IPS DF 6.9 (cell line): Measurements from ENCODE around the gene CRISPLD2.

Experiments
- DNase-seq: peaks from one replicate; pipeline ENCODE4 v3.0.0-alpha.2; 2013; ENCODE audit warnings: low read depth, low spot score
- H3K27ac ChIP-seq: one replicate; pipeline ENCODE4 v1.5.1; 2013; ENCODE audit warnings: low read length, control low read depth
- H3K27me3 ChIP-seq: 2 replicates; pipeline ENCODE4 v1.6.1; 2013; ENCODE audit warnings: mild to moderate bottlenecking, low read length; ENCODE audit not compliant: control insufficient read depth, insufficient read depth
- H3K36me3 ChIP-seq: 2 replicates; pipeline ENCODE4 v1.6.1; 2013; ENCODE audit warnings: low read length; ENCODE audit not compliant: control insufficient read depth, insufficient read depth
- H3K4me1 ChIP-seq: 2 replicates; pipeline ENCODE4 v1.6.1; 2013; ENCODE audit warnings: low read length; ENCODE audit not compliant: control insufficient read depth, insufficient read depth
- H3K4me3 ChIP-seq: 2 replicates; pipeline ENCODE4 v1.5.1; 2013; ENCODE audit warnings: mild to moderate bottlenecking, low read length
- H3K9me3 ChIP-seq: 2 replicates; pipeline ENCODE4 v1.6.1; 2013; ENCODE audit warnings: low read length, inconsistent platforms; ENCODE audit not compliant: control insufficient read depth, insufficient read depth
- WGBS: extraction: QIAGEN DNeasy Blood & Tissue Kit; methylation state at CpG from one replicate; pipeline ENCODE4 v1.1.7; 2013; ENCODE audit warnings: mixed read lengths, missing lambda C conversion rate; ENCODE audit not compliant: insufficient read length, insufficient coverage; 5-methylcytosine and 5-hydroxymethylcytosine counted together

Gene CRISPLD2

DNA sequence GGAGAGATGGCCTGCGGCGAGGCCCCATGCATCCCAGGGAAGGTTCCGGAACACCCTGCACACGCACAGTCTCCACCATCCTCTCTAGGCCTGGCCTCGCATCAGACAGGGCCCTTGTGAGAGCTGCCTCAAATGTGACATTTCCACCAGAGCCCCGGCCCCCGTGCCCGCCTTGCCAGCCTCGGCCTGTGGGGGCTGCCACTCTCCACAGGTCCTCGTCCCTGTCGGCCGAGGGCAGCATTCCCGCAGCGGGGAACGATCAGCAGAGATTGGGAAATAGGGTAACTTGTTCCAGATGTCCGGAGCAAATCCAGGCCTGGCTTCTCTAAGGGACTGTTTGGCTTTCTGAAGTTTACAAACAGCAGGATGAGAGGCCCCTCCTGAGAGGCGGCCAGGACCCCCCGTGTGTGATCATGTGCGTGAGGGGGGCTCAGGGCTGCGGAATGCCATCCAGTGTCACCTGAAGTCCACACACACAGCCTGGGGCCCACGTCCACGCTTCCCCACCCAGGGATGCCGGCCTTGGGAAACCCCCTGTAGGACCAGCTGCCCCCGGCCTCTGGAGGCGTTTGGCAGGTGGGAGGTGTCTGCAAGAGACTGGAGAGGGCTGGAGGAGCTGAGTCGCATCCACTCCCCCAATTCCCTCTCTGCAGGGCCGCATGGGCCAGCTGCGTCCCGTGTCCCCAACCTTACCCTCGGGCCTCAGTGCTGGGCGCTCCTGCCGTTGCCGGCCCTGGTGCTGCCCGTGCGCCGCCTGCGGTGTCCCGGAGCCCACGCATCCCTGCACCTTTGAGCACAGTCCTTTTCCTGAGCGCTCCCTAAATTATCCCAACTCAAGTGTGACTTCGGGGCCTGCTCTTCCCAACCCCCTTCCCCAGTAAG is 121.1 kb downstream of the CRISPLD2 start:
- WGBS, result no CpG with 5 or more reads among the region's 41 CpGs

DNA sequence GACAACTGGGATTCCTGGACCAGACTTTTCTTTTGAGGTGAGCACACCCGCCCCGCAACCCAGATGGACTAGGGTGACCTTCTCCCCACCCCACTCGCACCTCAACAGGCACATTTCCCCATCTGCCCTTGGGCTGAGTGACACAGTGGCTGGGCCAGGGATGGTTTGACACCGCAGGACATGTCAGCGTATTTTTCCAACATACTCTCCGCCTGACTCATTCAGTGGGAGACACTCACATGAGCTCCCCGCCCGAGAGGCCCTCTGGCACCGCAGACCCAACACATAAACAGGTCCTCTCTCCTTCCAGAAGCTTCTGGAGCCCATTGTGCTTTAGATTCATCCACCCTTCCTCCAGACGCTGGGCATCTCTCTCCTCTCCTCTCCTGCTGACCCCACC is 122.1 kb downstream of the CRISPLD2 start:
- WGBS, result no CpG with 5 or more reads among the region's 10 CpGs
- H3K27ac ChIP-seq, result no peak overlapping the region

More for the DNA sequence above, 121.1 kb downstream of the CRISPLD2 start:
- no peaks in the 10 kb centered on the region for H3K9me3 ChIP-seq
- H3K4me1 ChIP-seq, result no peaks in the 10 kb centered on the region; the same call in 1 of the 2 replicates
- no peaks in the 10 kb centered on the region for H3K36me3 ChIP-seq
- no peak overlapping the region for H3K4me3 ChIP-seq
- DNase-seq, result no peak
- H3K27me3 ChIP-seq, result no peaks in the 10 kb centered on the region
- no peak overlapping the region for H3K27ac ChIP-seq

DNA sequence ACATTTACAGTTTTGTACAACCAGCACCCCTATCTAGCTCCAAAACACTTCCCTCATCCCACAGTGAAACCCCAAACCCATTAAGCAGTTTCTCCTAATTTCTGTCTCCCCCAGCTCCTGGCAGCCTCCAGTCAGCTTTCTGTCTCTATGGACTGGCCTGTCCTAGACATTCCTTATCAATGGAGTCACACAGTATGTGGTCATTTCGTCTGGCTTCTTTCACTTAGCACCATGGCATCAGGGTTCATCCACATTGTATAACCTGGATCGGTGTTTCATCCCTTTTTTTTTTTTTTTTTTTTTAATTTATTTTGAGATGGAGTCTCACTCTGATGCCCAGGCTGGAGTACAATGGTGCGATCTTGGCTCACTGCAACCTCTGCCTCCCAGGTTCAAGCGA is 123.0 kb downstream of the CRISPLD2 start:
- Histone ChIP-seq H3K4me3 (no peak overlapping the region), H3K27me3 (no peaks in the 10 kb centered on the region), H3K4me1 (no peaks in the 10 kb centered on the region; the same call in 1 of the 2 replicates), H3K27ac (no peak overlapping the region), H3K9me3 (no peaks in the 10 kb centered on the region), H3K36me3 (no peaks in the 10 kb centered on the region)
- no CpG with 5 or more reads among the region's 4 CpGs for WGBS
- no peak for DNase-seq

More for the DNA sequence above, 122.1 kb downstream of the CRISPLD2 start:
- no peaks in the 10 kb centered on the region; the same call in 1 of the 2 replicates for H3K4me1 ChIP-seq
- no peaks in the 10 kb centered on the region for H3K36me3 ChIP-seq
- no peak for DNase-seq
- no peaks in the 10 kb centered on the region for H3K9me3 ChIP-seq
- no peaks in the 10 kb centered on the region for H3K27me3 ChIP-seq
- H3K4me3 ChIP-seq, result no peak overlapping the region

DNA sequence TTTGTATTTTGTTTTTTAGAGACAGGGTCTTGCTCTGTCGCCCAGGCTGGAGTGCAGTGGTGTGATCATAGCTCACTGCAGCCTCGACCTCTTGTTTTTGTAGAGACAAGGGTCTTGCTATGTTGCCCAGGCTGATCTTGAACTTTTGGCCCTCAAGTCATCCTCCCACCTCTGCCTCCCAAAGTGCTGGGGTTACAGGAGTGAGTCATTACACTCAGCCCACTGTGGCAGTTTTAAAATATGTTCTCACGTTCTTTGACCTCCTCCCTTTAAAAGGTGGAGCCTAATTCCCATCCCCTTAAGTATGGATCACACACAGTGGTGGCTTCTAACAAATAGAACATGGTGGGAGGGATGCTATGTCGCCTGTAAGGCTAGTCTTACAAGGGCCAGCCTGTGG is 123.8 kb downstream of the CRISPLD2 start:
- Histone ChIP-seq H3K9me3 (no peaks in the 10 kb centered on the region), H3K27ac (no peak overlapping the region), H3K36me3 (no peaks in the 10 kb centered on the region), H3K4me1 (no peaks in the 10 kb centered on the region; the same call in 1 of the 2 replicates), H3K27me3 (no peaks in the 10 kb centered on the region), H3K4me3 (no peak overlapping the region)
- no CpG with 5 or more reads among the region's 4 CpGs for WGBS
- no peak for DNase-seq

DNA sequence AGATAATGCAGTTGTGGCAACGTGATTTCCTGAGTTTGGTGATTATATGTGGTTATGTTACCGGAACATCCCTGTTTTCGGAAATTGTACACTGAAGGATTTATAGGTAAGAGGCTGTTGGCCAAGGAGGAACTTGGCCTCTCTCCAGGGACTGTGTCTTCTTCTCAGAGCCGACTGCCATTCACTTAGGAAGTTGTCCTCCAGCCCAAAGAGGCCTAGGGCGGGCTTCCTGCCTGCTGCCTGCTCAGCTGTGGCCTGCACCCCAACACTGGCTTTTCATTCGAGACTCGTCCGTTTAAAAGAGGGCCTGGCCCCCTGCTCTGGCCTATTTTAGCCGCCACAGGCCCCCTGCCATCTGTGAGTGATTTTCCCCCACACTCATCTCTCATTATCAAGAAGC is 127.2 kb downstream of the CRISPLD2 start:
- DNase-seq, result no peak
- Histone ChIP-seq H3K9me3 (no peaks in the 10 kb centered on the region), H3K4me3 (no peak overlapping the region), H3K27me3 (no peaks in the 10 kb centered on the region), H3K36me3 (no peaks in the 10 kb centered on the region), H3K4me1 (no peaks in the 10 kb centered on the region; the same call in 1 of the 2 replicates), H3K27ac (no peak overlapping the region)
- no CpG with 5 or more reads among the region's 9 CpGs for WGBS

DNA sequence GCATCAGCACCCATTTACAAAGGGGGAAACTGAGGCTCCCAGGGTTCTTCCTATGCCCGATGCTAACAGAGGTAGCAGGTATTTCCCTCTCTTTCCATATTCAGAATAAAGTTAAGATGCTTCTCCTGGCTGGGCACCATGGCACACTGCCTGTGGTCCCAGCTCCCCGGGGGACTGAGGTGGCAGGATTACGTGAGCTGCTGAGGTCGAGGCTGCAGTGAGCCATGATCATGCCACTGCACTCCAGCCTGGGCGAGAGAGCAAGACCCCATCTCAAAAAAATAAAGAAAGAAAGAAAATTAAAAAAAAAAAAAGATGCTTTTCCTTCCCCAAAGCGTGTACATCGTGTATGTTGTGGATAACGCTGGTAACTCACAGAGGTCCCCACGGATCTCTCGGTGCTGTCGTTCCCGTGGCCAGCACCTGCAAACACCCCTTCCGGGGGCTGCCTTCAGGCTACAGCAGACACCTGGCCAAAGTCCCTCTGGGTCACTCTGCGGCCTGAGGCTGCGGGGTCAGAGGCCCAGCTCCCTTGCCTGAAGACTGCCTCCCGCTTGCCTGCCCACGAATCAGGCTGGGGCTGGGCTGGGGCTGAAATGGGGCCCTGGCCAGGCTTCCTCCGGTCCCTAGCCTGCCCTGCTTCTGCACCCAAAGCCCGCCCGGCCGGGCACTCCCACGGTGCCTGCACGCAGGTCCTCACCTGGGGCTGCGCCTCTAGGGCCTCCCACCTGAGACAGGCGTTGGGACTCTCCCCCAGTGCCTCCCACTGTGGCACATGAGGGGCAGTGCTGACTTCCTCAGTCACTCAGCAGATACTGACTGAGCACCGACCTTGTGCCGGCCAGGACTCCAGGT is 128.4 kb downstream of the CRISPLD2 start:
- H3K27me3 ChIP-seq, result no peaks in the 10 kb centered on the region
- DNase-seq, result no peak
- no CpG with 5 or more reads among the region's 27 CpGs for WGBS
- H3K27ac ChIP-seq, result no peak overlapping the region
- H3K4me1 ChIP-seq, result no peaks in the 10 kb centered on the region; the same call in 1 of the 2 replicates
- H3K9me3 ChIP-seq, result no peaks in the 10 kb centered on the region
- H3K4me3 ChIP-seq, result no peak overlapping the region
- no peaks in the 10 kb centered on the region for H3K36me3 ChIP-seq

DNA sequence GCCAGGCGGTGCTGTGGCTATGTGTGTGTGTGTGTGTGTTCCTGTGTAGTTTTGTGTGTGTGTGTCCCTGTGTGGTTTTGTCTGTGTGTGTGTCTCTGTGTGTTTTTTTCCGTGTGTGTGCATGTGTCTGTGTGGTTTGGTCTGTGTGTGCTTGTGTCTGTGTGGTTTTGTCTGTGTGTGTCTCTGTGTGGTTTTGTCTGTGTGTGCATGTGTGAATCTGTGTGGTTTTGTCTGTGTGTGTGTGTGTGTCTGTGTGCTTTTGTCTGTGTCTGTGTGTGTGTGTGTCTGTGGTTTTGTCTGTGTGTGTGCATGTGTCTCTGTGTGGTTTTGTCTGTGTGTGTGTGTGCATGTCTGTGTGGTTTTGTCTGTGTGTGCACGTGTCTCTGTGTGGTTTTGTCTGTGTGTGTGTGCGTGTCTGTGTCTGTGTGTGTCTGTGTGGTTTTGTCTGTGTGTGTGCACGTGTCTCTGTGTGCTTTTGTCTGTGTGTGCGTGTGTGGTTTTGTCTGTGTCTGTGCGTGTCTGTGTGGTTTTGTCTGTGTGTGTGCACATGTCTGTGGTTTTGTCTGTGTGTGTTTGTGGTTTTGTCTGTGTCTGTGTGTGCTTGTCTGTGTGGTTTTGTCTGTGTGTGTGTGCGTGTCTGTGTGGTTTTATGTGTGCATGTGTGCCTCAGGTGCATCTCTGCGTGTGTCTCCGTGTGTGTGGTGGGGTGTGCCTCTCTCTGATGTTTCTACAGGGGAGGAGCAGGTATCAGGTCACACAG is 129.2 kb downstream of the CRISPLD2 start:
- no CpG with 5 or more reads among the region's 10 CpGs for WGBS
- Histone ChIP-seq H3K27ac (no peak overlapping the region), H3K4me3 (no peak overlapping the region), H3K36me3 (no peaks in the 10 kb centered on the region), H3K27me3 (no peaks in the 10 kb centered on the region), H3K9me3 (no peaks in the 10 kb centered on the region), H3K4me1 (no peaks in the 10 kb centered on the region)
- DNase-seq, result no peak

DNA sequence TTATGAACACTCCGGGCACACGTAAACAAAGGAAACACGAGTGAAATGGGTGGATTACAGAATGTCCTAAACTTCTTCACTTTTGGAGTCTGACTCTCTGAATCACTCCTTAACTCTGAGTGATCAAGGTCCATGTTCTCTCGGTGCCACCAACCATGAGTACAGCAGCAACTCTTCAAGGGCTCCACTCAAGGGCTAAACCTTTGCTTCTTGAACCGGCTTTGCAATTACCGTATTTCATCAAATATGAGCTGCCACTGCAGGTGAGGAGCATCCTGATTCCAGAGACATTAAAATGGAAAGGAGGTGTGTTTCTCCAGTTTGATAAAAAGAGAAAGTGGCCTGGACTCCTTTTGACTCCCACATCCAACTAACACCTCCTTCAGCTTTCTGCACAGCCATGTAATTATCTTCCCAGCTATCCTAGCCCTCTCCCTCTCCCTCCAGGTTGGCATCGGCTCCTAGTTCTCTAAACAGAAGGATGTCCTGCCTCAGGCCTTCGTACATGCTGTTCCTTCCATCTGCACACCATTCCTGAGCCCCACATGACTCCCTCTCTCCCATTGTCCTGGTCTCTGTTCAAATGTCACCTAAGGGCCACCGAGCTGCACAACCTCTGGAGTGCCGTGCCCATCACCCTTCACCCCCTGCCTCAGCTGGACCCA is 130.1 kb downstream of the CRISPLD2 start:
- Histone ChIP-seq H3K36me3 (no peaks in the 10 kb centered on the region), H3K9me3 (no peaks in the 10 kb centered on the region), H3K27me3 (no peaks in the 10 kb centered on the region), H3K27ac (no peak overlapping the region), H3K4me3 (no peak overlapping the region), H3K4me1 (no peaks in the 10 kb centered on the region)
- no CpG with 5 or more reads among the region's 10 CpGs for WGBS
- DNase-seq, result no peak

DNA sequence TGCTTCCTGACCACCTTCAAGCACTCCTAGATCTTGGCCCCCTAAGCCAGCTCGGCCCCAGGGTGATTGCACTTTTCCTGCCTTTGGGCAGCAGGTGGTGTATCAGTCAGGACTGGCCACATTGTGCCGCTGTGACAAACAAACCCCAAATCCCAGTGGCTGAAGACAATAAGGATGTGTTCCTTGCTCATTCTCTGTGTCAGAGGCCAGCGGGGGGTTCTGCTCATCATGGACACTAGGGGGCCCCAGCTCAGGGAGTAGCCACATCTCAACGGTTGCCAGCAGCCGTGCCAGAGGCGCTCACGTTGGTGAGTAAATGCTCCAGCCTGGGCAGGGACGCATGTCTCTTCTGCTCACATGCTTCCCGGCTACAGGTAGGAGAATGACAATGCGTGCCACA is 131.1 kb downstream of the CRISPLD2 start:
- H3K4me1 ChIP-seq, result no peaks in the 10 kb centered on the region
- no peak overlapping the region for H3K4me3 ChIP-seq
- H3K36me3 ChIP-seq, result no peaks in the 10 kb centered on the region
- no CpG with 5 or more reads among the region's 10 CpGs for WGBS
- H3K9me3 ChIP-seq, result no peaks in the 10 kb centered on the region
- no peaks in the 10 kb centered on the region for H3K27me3 ChIP-seq
- DNase-seq, result no peak
- no peak overlapping the region for H3K27ac ChIP-seq
